Measurements from ENCODE around the gene BACH2. TPM values are rescaled to one million over a fixed set of nuclear protein-coding genes. Genes with fewer than 3 reads are reported as not detected.

Gene BACH2
- total RNA-seq, 1 donor from 2014 or later: 34.1 TPM

DNA sequence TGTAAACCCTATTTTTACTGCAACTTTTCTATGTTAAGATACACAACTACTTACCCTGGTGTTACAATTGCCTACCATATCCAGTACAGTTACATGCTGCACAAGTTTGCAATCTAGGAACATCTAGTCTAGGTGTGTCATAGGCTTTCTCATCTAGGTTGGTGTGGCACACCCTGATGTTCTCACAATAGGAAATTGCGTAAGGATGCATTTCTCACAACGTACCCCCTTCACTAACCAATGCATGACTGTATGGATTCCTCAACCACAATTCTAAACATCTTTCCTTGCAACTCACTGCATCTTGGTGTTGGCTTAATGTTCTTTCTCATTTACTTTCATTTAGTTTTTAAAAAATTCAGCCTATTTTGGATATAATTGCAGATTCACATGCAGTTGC is 370.8 kb downstream of the BACH2 start:
- no peaks in the 10 kb centered on the region for H3K27me3 Mint-ChIP-seq (ENCODE audit: low read depth)
- H3K36me3 Mint-ChIP-seq: no peaks in the 10 kb centered on the region
- H3K4me1 Mint-ChIP-seq: peaks cover 2% of the 10 kb centered on the region
- no peak overlapping the region for H3K4me3 Mint-ChIP-seq
- no peak overlapping the region for H3K27ac Mint-ChIP-seq
- no peaks in the 10 kb centered on the region for H3K9me3 Mint-ChIP-seq
- no peak for DNase-seq (ENCODE audit: low spot score in 2 of 2, unreplicated experiment in 2 of 2)
- TF ChIP-seq, protein P1, sequence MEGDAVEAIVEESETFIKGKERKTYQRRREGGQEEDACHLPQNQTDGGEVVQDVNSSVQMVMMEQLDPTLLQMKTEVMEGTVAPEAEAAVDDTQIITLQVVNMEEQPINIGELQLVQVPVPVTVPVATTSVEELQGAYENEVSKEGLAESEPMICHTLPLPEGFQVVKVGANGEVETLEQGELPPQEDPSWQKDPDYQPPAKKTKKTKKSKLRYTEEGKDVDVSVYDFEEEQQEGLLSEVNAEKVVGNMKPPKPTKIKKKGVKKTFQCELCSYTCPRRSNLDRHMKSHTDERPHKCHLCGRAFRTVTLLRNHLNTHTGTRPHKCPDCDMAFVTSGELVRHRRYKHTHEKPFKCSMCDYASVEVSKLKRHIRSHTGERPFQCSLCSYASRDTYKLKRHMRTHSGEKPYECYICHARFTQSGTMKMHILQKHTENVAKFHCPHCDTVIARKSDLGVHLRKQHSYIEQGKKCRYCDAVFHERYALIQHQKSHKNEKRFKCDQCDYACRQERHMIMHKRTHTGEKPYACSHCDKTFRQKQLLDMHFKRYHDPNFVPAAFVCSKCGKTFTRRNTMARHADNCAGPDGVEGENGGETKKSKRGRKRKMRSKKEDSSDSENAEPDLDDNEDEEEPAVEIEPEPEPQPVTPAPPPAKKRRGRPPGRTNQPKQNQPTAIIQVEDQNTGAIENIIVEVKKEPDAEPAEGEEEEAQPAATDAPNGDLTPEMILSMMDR (IDR thresholded peaks at IDR 0.05; ENCODE audit: unreplicated experiment): no peak

DNA sequence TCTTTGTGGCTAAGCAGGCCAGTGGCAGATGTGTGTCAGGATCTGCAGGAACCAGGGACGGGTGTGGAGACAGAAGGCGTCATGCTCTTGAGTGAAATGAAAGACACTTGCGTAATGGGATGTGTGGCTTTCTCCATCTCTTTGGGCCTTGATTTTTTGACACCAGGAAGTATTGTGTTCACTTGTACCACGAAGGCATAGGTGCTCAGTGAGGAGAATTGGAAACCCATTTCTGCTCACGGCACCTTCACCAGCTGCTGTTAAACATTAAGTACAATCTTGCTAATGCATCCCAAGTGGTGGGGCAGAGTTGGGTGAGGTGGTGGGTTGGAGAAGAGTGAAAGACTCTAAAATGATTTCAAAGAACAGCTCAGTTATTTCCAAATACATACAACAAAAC is 372.4 kb downstream of the BACH2 start:
- H3K36me3 Mint-ChIP-seq: no peaks in the 10 kb centered on the region
- no peaks in the 10 kb centered on the region for H3K27me3 Mint-ChIP-seq (ENCODE audit: low read depth)
- H3K4me1 Mint-ChIP-seq: no peaks in the 10 kb centered on the region
- H3K4me3 Mint-ChIP-seq: no peak overlapping the region
- TF ChIP-seq, protein P1 (IDR thresholded peaks at IDR 0.05; ENCODE audit: unreplicated experiment): no peak
- no peaks in the 10 kb centered on the region for H3K9me3 Mint-ChIP-seq
- no peak for DNase-seq (ENCODE audit: low spot score in 2 of 2, unreplicated experiment in 2 of 2)
- no peak overlapping the region for H3K27ac Mint-ChIP-seq

DNA sequence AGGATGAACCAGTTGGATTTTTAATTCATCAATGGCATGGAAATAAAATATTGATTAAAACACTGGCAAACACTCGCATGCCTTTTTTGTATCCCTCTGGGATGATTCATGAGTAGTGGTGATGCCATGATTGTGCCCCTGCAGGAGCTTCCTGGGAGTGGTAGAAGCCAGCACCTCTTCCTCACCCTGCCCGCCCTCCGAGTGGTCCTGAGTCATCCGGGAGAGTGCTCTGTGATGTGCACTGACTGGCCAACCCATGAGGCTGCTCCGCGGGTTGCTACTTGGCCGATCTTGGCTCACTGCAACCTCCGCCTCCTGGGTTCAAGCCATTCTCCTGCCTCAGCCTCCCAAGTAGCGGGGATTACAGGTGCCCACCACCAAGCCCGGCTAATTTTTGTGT is 375.0 kb downstream of the BACH2 start:
- Mint-ChIP-seq H3K27ac (no peak overlapping the region), H3K27me3 (ENCODE audit: low read depth) (no peaks in the 10 kb centered on the region), H3K4me3 (no peak overlapping the region), H3K36me3 (no peaks in the 10 kb centered on the region), H3K4me1 (no peaks in the 10 kb centered on the region), H3K9me3 (peaks cover 6% of the 10 kb centered on the region)
- DNase-seq (ENCODE audit: low spot score in 2 of 2, unreplicated experiment in 2 of 2): no peak
- TF ChIP-seq, protein P1 (IDR thresholded peaks at IDR 0.05; ENCODE audit: unreplicated experiment): no peak

DNA sequence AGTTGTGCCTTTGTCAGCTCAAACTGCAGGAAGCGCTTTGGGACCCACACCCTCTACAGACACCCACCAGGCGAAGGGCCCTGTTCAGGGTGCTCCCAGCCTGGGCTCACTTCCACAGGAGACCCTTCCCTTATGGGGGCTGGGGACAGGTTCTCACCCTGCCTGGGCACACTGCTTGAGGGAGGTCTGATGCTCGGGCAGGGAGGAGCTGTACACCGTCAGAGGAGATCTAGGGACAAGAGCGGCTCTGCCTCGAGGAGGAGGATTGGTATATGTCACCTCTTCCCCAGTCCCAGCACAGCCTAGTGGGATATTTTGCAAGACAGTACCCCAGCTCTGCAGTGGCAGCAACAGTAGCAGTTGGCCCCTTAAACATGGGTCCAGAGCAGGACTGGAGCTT is 375.4 kb downstream of the BACH2 start:
- no peak for DNase-seq (ENCODE audit: low spot score in 2 of 2, unreplicated experiment in 2 of 2)
- no peak overlapping the region for H3K4me3 Mint-ChIP-seq
- peaks cover 11% of the 10 kb centered on the region for H3K9me3 Mint-ChIP-seq
- no peak overlapping the region for H3K27ac Mint-ChIP-seq
- TF ChIP-seq, protein P1 (IDR thresholded peaks at IDR 0.05; ENCODE audit: unreplicated experiment): no peak
- no peaks in the 10 kb centered on the region for H3K4me1 Mint-ChIP-seq
- H3K36me3 Mint-ChIP-seq: no peaks in the 10 kb centered on the region
- no peaks in the 10 kb centered on the region for H3K27me3 Mint-ChIP-seq (ENCODE audit: low read depth)

DNA sequence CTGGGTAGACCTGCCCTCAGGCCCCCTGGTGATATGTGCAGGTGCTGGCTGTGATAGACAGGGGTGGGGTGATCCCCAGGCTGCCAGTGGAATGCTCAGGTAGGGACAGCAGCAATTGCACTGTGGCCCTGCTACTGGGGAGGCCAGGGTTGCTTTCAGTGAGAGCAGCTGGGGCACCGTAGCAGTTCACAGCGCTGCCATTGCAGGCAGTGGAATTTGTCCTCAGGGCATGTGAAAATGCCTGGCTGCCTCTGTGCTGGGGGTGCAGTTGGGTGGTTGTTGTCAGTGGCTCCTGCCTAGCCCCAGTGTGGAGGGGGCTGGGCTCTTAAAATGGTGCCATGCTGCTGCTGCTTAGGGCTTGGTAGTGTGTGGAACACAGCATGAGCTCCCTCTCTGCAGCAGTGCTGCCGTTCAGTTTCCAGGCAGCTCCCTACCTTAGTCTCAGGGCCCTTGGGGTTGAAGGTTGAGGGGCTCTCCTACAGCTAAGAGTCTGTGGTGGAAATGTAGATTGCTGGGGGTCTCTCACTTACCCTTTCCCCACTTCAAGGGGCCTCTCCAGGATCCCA is 378.8 kb downstream of the BACH2 start:
- Mint-ChIP-seq H3K4me3 (no peak overlapping the region), H3K27me3 (ENCODE audit: low read depth) (no peaks in the 10 kb centered on the region), H3K9me3 (peaks cover 19% of the 10 kb centered on the region), H3K4me1 (no peaks in the 10 kb centered on the region), H3K36me3 (no peaks in the 10 kb centered on the region), H3K27ac (no peak overlapping the region)
- TF ChIP-seq, protein P1 (IDR thresholded peaks at IDR 0.05; ENCODE audit: unreplicated experiment): no peak
- no peak for DNase-seq (ENCODE audit: low spot score in 2 of 2, unreplicated experiment in 2 of 2)

DNA sequence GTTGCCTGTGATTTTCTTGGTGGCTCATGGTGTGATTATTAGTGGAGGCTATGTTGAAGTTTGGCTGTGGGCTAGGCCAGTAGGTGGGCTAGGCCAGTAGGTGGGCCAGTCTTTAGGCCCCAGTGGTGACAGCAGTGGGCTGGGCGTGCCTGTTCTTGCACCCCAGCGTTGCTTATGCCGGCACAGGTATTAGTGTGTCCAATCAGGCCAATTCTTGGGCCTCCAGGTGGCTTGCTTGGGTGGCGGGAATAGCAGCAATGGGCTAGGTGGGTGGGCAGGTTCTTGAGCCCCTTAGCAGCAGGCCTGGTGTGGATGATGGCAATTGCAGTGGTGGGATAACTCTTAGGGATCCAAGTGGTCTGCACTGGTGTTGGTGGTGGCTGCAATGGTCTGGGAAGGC is 379.4 kb downstream of the BACH2 start:
- Mint-ChIP-seq H3K27ac (no peak overlapping the region), H3K9me3 (peaks cover 19% of the 10 kb centered on the region), H3K36me3 (no peaks in the 10 kb centered on the region), H3K27me3 (ENCODE audit: low read depth) (no peaks in the 10 kb centered on the region), H3K4me3 (no peak overlapping the region), H3K4me1 (no peaks in the 10 kb centered on the region)
- TF ChIP-seq, protein P1 (IDR thresholded peaks at IDR 0.05; ENCODE audit: unreplicated experiment): no peak
- DNase-seq (ENCODE audit: low spot score in 2 of 2, unreplicated experiment in 2 of 2): no peak

Data from mesothelial cell of epicardium (in vitro differentiated cells).